Spleen (tissue), 11 donors: ENCODE results near the gene TMEM183A. TPM values are rescaled to one million over a fixed set of nuclear protein-coding genes. Genes with fewer than 3 reads are reported as not detected.

Experiments
- DNase-seq: peaks from one replicate; pipeline ENCODE4 v3.0.0-alpha.2; 2020
- H3K27ac ChIP-seq, 8 donors: fragments of 200-600 bp; sonication (generic) in 7 of 8; 1 replicate in 4 of 8; 2 replicates in 4 of 8; pipeline versions ENCODE4 v1.5.0 to v1.8.0; 2016 to 2021; ENCODE audit warnings: inconsistent platforms in 4 of 8, mild to moderate bottlenecking in 4 of 8, moderate library complexity in 1 of 8
- H3K27me3 ChIP-seq, 7 donors: fragments of 200-600 bp; sonication (generic) in 6 of 7; replicated peaks in 1 of 7; 1 replicate in 4 of 7; 2 replicates in 3 of 7; pipeline versions ENCODE4 v1.5.0 to v1.8.0; 2016 to 2021; ENCODE audit warnings: inconsistent platforms in 3 of 7, mild to moderate bottlenecking in 1 of 7
- H3K36me3 ChIP-seq, 6 donors: fragments of 200-600 bp; sonication (generic) in 5 of 6; 1 replicate in 4 of 6; 2 replicates in 2 of 6; pipeline versions ENCODE4 v1.5.0 to v1.8.0; 2016 to 2021; ENCODE audit warnings: inconsistent platforms in 2 of 6
- H3K4me1 ChIP-seq, 6 donors: fragments of 200-600 bp; sonication (generic) in 5 of 6; 1 replicate in 3 of 6; 2 replicates in 3 of 6; pipeline versions ENCODE4 v1.5.0 to v1.8.0; 2016 to 2021; ENCODE audit warnings: inconsistent platforms in 3 of 6
- H3K4me3 ChIP-seq, 8 donors: fragments of 200-600 bp; sonication (generic) in 7 of 8; 1 replicate in 4 of 8; 2 replicates in 4 of 8; pipeline versions ENCODE4 v1.5.0 to v1.8.0; 2016 to 2021; ENCODE audit warnings: inconsistent platforms in 4 of 8, mild to moderate bottlenecking in 4 of 8, moderate library complexity in 2 of 8
- H3K9me3 ChIP-seq, 8 donors: fragments of 200-600 bp; sonication (generic) in 7 of 8; 1 replicate in 4 of 8; 2 replicates in 4 of 8; pipeline versions ENCODE4 v1.5.0 to v1.8.0; 2016 to 2021; ENCODE audit warnings: inconsistent platforms in 4 of 8
- CTCF ChIP-seq, 11 experiments: fragments of 200-600 bp in 7 of 11; fragments of 450-650 bp in 4 of 11; sonication (generic) in 4 of 11; IDR thresholded peaks in 8 of 11; conservative IDR thresholded peaks in 3 of 11; 1 replicate in 7 of 11; 2 replicates in 4 of 11; pipeline versions ENCODE4 v1.4.0 to v1.8.0; 2016 to 2021; ENCODE audit warnings: antibody characterized with exemption in 11 of 11, inconsistent platforms in 4 of 11, mild to moderate bottlenecking in 1 of 11
- POLR2A ChIP-seq, 3 donors: fragments of 450-650 bp; IDR thresholded peaks; one replicate each; pipeline ENCODE4 v1.5.1; 2017; ENCODE audit warnings: antibody characterized with exemption in 3 of 3, mild to moderate bottlenecking in 1 of 3
- POLR2AphosphoS5 ChIP-seq, 3 donors: sonication (generic); formaldehyde crosslinking; IDR thresholded peaks; one replicate each; pipeline ENCODE4 v1.5.1; 2017; ENCODE audit warnings: antibody characterized with exemption in 3 of 3
- WGBS, 5 donors: extraction: QIAGEN DNeasy Blood & Tissue Kit in 3 of 5; methylation state at CpG; one replicate each; pipeline versions ENCODE4 v1.1.5 to v1.1.7; 2013 to 2018; 5-methylcytosine and 5-hydroxymethylcytosine counted together
- intact Hi-C: fragments of 100-400 bp; cut with DNase I; formaldehyde crosslinking; loops from one replicate; pipeline ENCODE4 v1.15.0; 2023; ENCODE audit warnings: low total_unique reads
- polyA plus RNA-seq, 3 donors: library from polyadenylated mRNA; stranded (reverse); fragments of 200-250 nt; gene quantifications; one replicate each; pipeline ENCODE4 v1.2.1, GENCODE V29; 2013
- total RNA-seq, 7 donors: library from RNA; depleted of rRNA in 3 of 7; stranded (reverse); fragments of >200 nt in 3 of 7; fragmentation: NEBNext Ultra II Directional in 4 of 7; extraction: Animal tissue kit (Norgen Biotek cat#: 25700) in 4 of 7; gene quantifications; one replicate each; pipeline versions ENCODE4 v1.1.0 to v1.2.1, GENCODE V29; 2016 to 2021
- donor health status: healthy with polysubstance abuse.
- donor health status: DM: no; HTN: no; CAD: no; lungs with moderate emphysema.
- donor health status: DM: no; HTN: no; CAD: no.
- donor health status: Bipolar disorder and iron deficiency.
- donor health status: healthy.
- donor health status: DM: no; HTN: no; CAD: no.
- donor health status: DM: yes; HTN: yes; CAD: no.

Gene TMEM183A
- total and polyA plus RNA-seq, 10 donors: 30.3 to 61.9 (median 52.4) TPM

DNA sequence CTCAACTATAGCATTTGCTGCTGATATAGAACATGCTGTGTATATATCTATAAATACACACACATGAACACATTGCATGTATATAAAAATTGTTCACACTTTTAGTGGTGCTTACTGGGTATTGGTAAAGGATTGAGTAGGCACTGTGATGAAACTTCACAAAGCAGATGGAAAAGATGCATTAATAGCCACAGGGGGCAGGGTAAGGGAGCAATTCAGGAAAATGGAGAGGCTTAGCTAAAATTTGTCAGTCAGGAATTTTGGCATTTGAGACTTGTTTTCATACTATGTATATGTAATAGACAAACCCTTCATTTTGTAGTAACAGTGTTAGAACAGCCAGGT, 18.5 kb downstream of the TMEM183A start:
- intact Hi-C loops: no loop called here
- H3K27ac ChIP-seq: peak overlapping the region in 5 of 8 donors; percentile 29 to 59 (median 53)
- peak overlapping the region in 4 of 8 donors; percentile 44 to 75 (median 56) for H3K4me3 ChIP-seq

DNA sequence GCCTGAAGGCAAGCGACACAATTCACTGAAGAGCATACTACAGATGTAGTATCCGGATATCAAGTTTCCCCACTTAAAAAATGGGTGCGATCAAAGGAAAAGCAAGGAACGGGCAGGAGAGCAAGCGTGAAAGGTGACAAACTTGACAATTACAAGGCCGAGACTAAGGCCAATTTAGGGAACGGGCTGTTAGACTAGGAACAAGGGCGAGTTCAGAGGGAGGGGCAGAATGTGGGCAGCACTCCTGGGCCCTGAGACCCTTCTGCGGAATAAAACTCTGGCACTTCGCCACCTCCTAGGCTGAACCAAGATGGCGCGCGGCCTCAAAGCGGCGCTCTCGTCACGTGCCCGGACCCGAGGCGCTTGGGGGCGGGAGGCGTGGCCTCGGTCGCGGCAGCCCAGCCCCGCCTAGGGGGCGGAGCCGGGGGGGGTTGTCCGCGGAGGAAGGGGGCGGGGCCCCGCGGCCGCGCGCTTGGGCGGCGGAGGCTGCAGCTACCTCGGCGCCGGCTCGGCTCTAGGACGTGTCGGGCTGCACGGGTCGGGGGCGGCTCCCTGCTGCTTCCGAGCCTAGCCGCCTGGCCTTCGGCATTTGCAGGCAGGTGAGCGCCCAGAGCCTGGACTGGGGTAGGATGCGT, 19.0 kb downstream of the TMEM183A start, which contains the start of gene PPFIA4:
PPFIA4 (plus strand) TSS at position 461 of the 635 bp plus-strand sequence. CDS start 12,518 bp downstream, outside the sequence.
- Histone ChIP-seq H3K4me1 (peaks cover 0 to 26% (median 17%) of the 10 kb centered on the region in 6 donors), H3K27ac (peak within 1 kb of the TSS in 6 of 8 donors; percentile 29 to 59 (median 52)), H3K9me3 (no peaks in the 10 kb centered on the region), H3K27me3 (peaks cover 0 to 21% (median 6%) of the 10 kb centered on the region in 7 donors), H3K4me3 (peak within 1 kb of the TSS; percentile 40 to 75 (median 52)), H3K36me3 (peaks cover 3 to 36% (median 31%) of the 10 kb centered on the region in 6 donors)
- peak; percentile 95 for DNase-seq
- 13 to 63% (median 13%) methylated on average over 10 to 52 of the region's 52 CpGs for WGBS, 5 donors
- intact Hi-C loops: no loop called here
- TF ChIP-seq POLR2A (IDR thresholded peaks at IDR 0.05): no peak
- peak in 1 of 11 experiments; percentile 10 for TF ChIP-seq CTCF (IDR thresholded peaks at IDR 0.05 in 8 of 11, conservative IDR thresholded peaks at IDR 0.05 in 3 of 11)
- peak; percentile 76 to 87 (median 80) for TF ChIP-seq POLR2AphosphoS5 (IDR thresholded peaks at IDR 0.05)

More for the DNA sequence above, 18.5 kb downstream of the TMEM183A start:
- DNase-seq: no peak
- peaks cover 0 to 21% (median 6%) of the 10 kb centered on the region in 7 donors for H3K27me3 ChIP-seq
- peaks cover 0 to 26% (median 17%) of the 10 kb centered on the region in 6 donors for H3K4me1 ChIP-seq
- peaks cover 5 to 41% (median 36%) of the 10 kb centered on the region in 6 donors for H3K36me3 ChIP-seq
- no peaks in the 10 kb centered on the region for H3K9me3 ChIP-seq
- TF ChIP-seq POLR2A (IDR thresholded peaks at IDR 0.05) (no peak), POLR2AphosphoS5 (IDR thresholded peaks at IDR 0.05) (no peak), CTCF (IDR thresholded peaks at IDR 0.05 in 8 of 11, conservative IDR thresholded peaks at IDR 0.05 in 3 of 11) (no peak)

DNA sequence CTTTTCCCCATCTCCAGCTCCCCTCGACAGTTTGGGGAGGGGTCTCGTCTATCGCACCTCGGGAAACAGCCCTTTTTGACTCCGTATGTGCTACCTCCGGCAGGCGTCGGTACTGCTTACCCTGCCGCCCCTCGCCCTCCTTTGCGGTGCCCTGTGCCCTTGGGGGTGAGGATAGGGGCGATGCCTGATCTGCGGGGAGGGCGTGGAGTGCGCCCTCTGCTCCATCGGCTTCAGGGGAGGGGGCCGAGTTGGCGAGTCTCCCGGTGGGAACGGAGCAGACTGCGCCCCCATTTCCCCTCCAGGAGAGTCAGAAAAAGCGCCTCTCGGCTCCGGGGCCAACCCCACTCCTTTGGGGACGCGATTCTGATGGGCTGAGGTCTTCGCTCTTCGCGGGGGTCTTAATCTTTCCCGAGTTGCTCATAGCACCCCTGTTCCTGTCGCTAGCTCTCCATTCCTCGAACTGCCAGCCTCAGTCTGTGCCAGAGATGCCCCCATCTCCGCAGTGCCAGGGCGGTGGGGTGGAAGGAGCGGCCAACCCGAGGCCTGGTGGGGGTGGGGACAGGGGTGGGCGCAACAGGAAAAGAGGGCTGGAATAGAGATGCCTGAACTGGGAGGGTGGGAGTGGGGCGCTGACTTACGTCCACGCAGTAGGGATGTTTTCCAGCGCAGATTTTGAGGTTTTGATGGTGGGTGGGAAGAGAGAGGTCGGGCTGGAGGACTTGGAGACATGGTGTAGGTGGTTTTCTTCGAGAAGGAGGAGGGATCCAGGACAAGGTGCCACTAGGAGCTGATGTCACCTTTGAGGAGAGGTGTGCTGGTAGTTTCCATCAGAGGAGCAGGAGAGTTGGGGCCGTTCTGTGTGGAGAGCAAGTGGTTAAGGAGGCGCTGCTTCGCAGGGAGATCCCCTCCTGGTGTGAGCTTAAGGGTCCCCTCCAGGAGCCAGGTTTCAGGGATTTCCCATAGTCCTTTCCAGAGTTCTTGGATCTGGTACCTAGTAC, 19.8 kb downstream of the TMEM183A start:
- intact Hi-C loops: no loop called here
- 9 to 15% (median 13%) methylated on average over 38 to 46 of the region's 46 CpGs for WGBS, 5 donors

More for the DNA sequence above, 19.8 kb downstream of the TMEM183A start:
- H3K36me3 ChIP-seq: peaks cover 0 to 28% (median 23%) of the 10 kb centered on the region in 6 donors
- no peaks in the 10 kb centered on the region for H3K9me3 ChIP-seq
- TF ChIP-seq POLR2A (IDR thresholded peaks at IDR 0.05): no peak
- TF ChIP-seq CTCF (IDR thresholded peaks at IDR 0.05 in 8 of 11, conservative IDR thresholded peaks at IDR 0.05 in 3 of 11): no peak
- no peak for TF ChIP-seq POLR2AphosphoS5 (IDR thresholded peaks at IDR 0.05)
- H3K4me1 ChIP-seq: peaks cover 0 to 26% (median 17%) of the 10 kb centered on the region in 6 donors
- H3K4me3 ChIP-seq: peak overlapping the region; percentile 40 to 75 (median 52)
- peak; percentile 84 for DNase-seq
- H3K27ac ChIP-seq: peak overlapping the region in 3 of 8 donors; percentile 51 to 54 (median 53)
- H3K27me3 ChIP-seq: peaks cover 0 to 21% (median 6%) of the 10 kb centered on the region in 7 donors
